Measurements from ENCODE around the gene EMC1. TPM values are rescaled to one million over a fixed set of nuclear protein-coding genes. Genes with fewer than 3 reads are reported as not detected.

Gene EMC1
- total and polyA plus RNA-seq, 2 donors (not counting 3 experiments of a cell fraction or from before 2014, with no cell fraction given) = 77.5 to 164 TPM

DNA sequence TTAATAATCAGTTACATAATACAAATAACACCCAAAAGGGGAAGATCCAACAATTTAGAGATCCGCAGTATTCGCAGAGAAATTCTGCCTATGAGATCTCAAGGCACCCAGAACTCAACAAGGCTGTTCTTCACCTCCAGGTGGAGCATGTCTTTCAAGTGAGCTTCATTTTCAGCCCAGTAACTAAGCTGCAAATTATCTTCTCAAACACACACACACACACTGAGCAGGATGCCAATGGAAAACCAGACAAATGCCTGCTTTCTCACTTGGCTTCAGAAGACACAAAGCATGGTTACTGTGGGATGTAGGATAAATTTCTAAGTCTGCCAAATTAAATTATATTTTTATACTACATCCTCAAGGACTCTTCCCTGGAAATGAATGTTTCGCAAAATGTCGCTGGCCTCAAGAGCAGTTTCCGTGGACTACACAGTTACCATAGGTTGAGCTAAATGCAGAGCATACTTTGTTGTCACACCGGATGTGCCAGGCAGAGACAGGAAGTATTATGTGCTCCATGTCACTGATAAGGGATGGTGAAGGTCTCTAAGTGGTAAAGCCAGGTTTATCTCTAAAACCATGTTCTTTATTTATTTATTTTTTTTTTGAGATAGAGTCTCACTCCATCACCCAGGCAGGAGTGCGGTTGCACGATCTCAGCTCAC, 71.6 kb downstream of the EMC1 start:
- Histone ChIP-seq H3K9me1 (replicated peaks; ENCODE audit: control insufficient read depth, extremely low read depth, insufficient read depth, low read length) (no peaks in the 10 kb centered on the region), H3K9ac (replicated peaks; ENCODE audit: extremely low read depth, insufficient read depth, low read length) (no peak overlapping the region), H2AFZ (ENCODE audit: low read depth, low read length) (no peak overlapping the region), H3K27me3 (ENCODE audit: control insufficient read depth in 2 of 2, insufficient read depth in 2 of 2, low read length in 2 of 2) (no peaks in the 10 kb centered on the region), H3K9me3 (replicated peaks; ENCODE audit: control insufficient read depth, insufficient read depth, low read length) (no peaks in the 10 kb centered on the region), H3K36me3 (ENCODE audit: control insufficient read depth in 2 of 2, extremely low read depth in 1 of 2, insufficient read depth in 2 of 2, low read length in 2 of 2) (peaks cover 32 to 36% of the 10 kb centered on the region in 2 experiments), H4K20me1 (replicated peaks; ENCODE audit: control insufficient read depth, extremely low read depth, insufficient read depth, low read length) (no peaks in the 10 kb centered on the region), H3K27ac (ENCODE audit: insufficient read depth, low read depth, low read length) (no peak overlapping the region), H3K79me2 (ENCODE audit: control insufficient read depth, insufficient read depth, low read length) (peaks cover 3% of the 10 kb centered on the region), H3K4me3 (replicated peaks in 1 of 3; ENCODE audit: insufficient read depth in 1 of 3, low read depth in 1 of 3, low read length in 3 of 3) (no peak overlapping the region), H3K4me1 (ENCODE audit: control insufficient read depth, extremely low read depth, insufficient read depth, low read length) (no peaks in the 10 kb centered on the region), H3K4me2 (ENCODE audit: insufficient read depth, low read length) (no peak overlapping the region)
- no peak for FAIRE-seq
- DNase-seq (ENCODE audit: low read depth, low spot score) = peak; percentile 39
- ChIA-PET POLR2A (interaction anchor here (0.6 kb wide), 1 partner anchor 28 kb away, joined by 3 read pairs; no protein-coding TSS in a partner anchor), CTCF (interaction anchor here (0.7 to 2.4 kb wide), 10 partner anchors 9 to 474 kb away, joined by 3 to 25 read pairs (median 4); no protein-coding TSS in a partner anchor)
- dilution Hi-C loops (cut with MboI; ENCODE audit: extremely low pct_ligation_motif_present, low sequenced_read_pairs) (loop anchor here (10.0 kb wide), 1 partner anchor 65 kb away; no protein-coding TSS in a partner anchor), intact Hi-C loops (cut with micrococcal nuclease) (loop anchor here (1.0 kb wide), 2 partner anchors 62 to 474 kb away; no protein-coding TSS in a partner anchor)
- BruUV-seq (replicated peaks) = no TSS peak
- TF ChIP-seq, protein P1, sequence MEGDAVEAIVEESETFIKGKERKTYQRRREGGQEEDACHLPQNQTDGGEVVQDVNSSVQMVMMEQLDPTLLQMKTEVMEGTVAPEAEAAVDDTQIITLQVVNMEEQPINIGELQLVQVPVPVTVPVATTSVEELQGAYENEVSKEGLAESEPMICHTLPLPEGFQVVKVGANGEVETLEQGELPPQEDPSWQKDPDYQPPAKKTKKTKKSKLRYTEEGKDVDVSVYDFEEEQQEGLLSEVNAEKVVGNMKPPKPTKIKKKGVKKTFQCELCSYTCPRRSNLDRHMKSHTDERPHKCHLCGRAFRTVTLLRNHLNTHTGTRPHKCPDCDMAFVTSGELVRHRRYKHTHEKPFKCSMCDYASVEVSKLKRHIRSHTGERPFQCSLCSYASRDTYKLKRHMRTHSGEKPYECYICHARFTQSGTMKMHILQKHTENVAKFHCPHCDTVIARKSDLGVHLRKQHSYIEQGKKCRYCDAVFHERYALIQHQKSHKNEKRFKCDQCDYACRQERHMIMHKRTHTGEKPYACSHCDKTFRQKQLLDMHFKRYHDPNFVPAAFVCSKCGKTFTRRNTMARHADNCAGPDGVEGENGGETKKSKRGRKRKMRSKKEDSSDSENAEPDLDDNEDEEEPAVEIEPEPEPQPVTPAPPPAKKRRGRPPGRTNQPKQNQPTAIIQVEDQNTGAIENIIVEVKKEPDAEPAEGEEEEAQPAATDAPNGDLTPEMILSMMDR (IDR thresholded peaks at IDR 0.05; ENCODE audit: extremely low read depth in 1 of 2, insufficient read depth in 1 of 2, low read depth in 1 of 2, low read length in 2 of 2) = peak in 1 of 2 donors; percentile 21
- no peak for TF ChIP-seq MYC (IDR thresholded peaks at IDR 0.05; ENCODE audit: low read depth, low read length)
- no peak for TF ChIP-seq POLR2AphosphoS5 (IDR thresholded peaks at IDR 0.05; ENCODE audit: insufficient read depth, low read depth, low read length)

Data from endothelial cell of umbilical vein (primary cell).